Neural progenitor cell (in vitro differentiated cells): ENCODE data around the gene NUP50. TPM values are rescaled to one million over a fixed set of nuclear protein-coding genes. Genes with fewer than 3 reads are reported as not detected.

Experiments
- DNase-seq: peaks from one replicate; pipeline ENCODE4 v3.0.0-alpha.2; 2016; ENCODE audit warnings: low spot score
- H2AFZ ChIP-seq: fragments of 200-600 bp; sonication (generic); replicated peaks from 2 replicates; pipeline ENCODE4 v1.6.1; 2016; ENCODE audit warnings: antibody characterized with exemption
- H3F3A ChIP-seq: fragments of 200-600 bp; sonication (generic); 2 replicates; pipeline ENCODE4 v1.6.1; 2016; ENCODE audit warnings: antibody characterized with exemption, low read depth
- H3K27ac ChIP-seq: fragments of 200-600 bp; sonication (generic); 2 replicates; pipeline ENCODE4 v1.5.1; 2016; ENCODE audit warnings: mild to moderate bottlenecking
- H3K27me3 ChIP-seq: fragments of 200-600 bp; sonication (generic); 2 replicates; pipeline ENCODE4 v1.6.1; 2016; ENCODE audit warnings: mild to moderate bottlenecking, moderate library complexity
- H3K36me3 ChIP-seq: fragments of 200-600 bp; sonication (generic); 2 replicates; pipeline ENCODE4 v1.5.1; 2016
- H3K4me1 ChIP-seq: fragments of 200-600 bp; sonication (generic); 2 replicates; pipeline ENCODE4 v1.6.1; 2016; ENCODE audit warnings: mixed run types
- H3K4me2 ChIP-seq: fragments of 200-600 bp; sonication (generic); 2 replicates; pipeline ENCODE4 v1.6.1; 2016
- H3K4me3 ChIP-seq: fragments of 200-600 bp; sonication (generic); 2 replicates; pipeline ENCODE4 v1.5.1; 2016
- H3K79me2 ChIP-seq: fragments of 200-600 bp; sonication (generic); 2 replicates; pipeline ENCODE4 v1.6.1; 2016; ENCODE audit warnings: low read depth
- H3K9ac ChIP-seq: fragments of 200-600 bp; sonication (generic); 2 replicates; pipeline ENCODE4 v1.6.1; 2016
- H3K9me3 ChIP-seq: fragments of 200-600 bp; sonication (generic); 2 replicates; pipeline ENCODE4 v1.5.1; 2016; ENCODE audit warnings: low read depth
- H4K20me1 ChIP-seq: fragments of 200-600 bp; sonication (generic); 2 replicates; pipeline ENCODE4 v1.6.1; 2016; ENCODE audit warnings: low read depth
- H3K27ac Mint-ChIP-seq: 3 replicates; pipeline ENCODE4 v1.8.0; 2021; ENCODE audit warnings: mixed read lengths
- H3K27me3 Mint-ChIP-seq: 2 replicates; pipeline ENCODE4 v1.8.0; 2022; ENCODE audit warnings: low read depth, mild to moderate bottlenecking, inconsistent platforms, moderate library complexity, mixed read lengths; ENCODE audit not compliant: insufficient read depth
- H3K36me3 Mint-ChIP-seq: 3 replicates; pipeline ENCODE4 v1.8.0; 2021; ENCODE audit warnings: mixed read lengths
- H3K4me1 Mint-ChIP-seq: 3 replicates; pipeline ENCODE4 v1.8.0; 2021; ENCODE audit warnings: mixed read lengths
- H3K4me3 Mint-ChIP-seq: 3 replicates; pipeline ENCODE4 v1.8.0; 2021; ENCODE audit warnings: mild to moderate bottlenecking, moderate library complexity, mixed read lengths
- H3K9me3 Mint-ChIP-seq: 3 replicates; pipeline ENCODE4 v1.8.0; 2020; ENCODE audit warnings: mixed read lengths
- CTCF ChIP-seq: fragments of 200-600 bp; sonication (generic); IDR thresholded peaks from 2 replicates; pipeline ENCODE4 v1.5.1; 2017; ENCODE audit warnings: antibody characterized with exemption, mild to moderate bottlenecking
- EZH2 ChIP-seq: fragments of 200-600 bp; sonication (generic); IDR thresholded peaks from 2 replicates; pipeline ENCODE4 v1.6.1; 2017; ENCODE audit warnings: antibody characterized with exemption, mild to moderate bottlenecking, moderate library complexity
- EZH2phosphoT487 ChIP-seq: fragments of 200-600 bp; sonication (generic); IDR thresholded peaks from 2 replicates; pipeline ENCODE4 v1.6.1; 2017; ENCODE audit warnings: antibody characterized with exemption
- total RNA-seq: library from RNA; depleted of rRNA; stranded (reverse); fragments of >200 nt; gene quantifications from 2 replicates; pipeline ENCODE4 v1.2.3, GENCODE V29; 2015; ENCODE audit warnings: low replicate concordance

The NUP50 gene
- total RNA-seq, 1 donor from 2014 or later, result 96.8 TPM

- peaks cover 40% of the 10 kb centered on the region for H3K4me1 Mint-ChIP-seq
- TF ChIP-seq EZH2, result no peak
- no peak for TF ChIP-seq CTCF
- TF ChIP-seq EZH2phosphoT487, result no peak
- H3K4me3 Mint-ChIP-seq, result no peak overlapping the region
Measured at GRCh38 chr22:45217806-45218205, 54.1 kb downstream of the NUP50 start.

DNA sequence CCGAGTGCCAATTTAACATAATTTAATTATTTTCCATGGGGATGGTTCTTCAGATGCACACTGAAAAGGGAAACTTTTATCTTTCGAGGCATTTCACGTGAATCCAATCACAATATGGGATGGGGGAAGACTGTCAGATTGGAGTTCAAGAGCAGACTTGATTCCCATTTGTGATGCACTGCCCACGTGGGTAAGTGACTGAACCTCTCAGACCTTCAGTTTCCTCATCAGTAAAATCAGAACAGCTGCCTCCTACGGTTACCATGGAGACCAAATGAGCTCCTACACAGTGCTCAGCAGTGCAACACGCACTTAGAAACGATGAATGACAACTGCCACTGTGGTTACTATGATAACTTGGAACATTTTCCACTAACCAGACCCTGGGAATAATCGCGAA lies 55.3 kb downstream of the NUP50 start:
- no peak overlapping the region for H3K4me2 ChIP-seq
- Mint-ChIP-seq H3K4me3 (no peak overlapping the region), H3K27ac (no peak overlapping the region), H3K4me1 (peaks cover 35% of the 10 kb centered on the region), H3K27me3 (no peaks in the 10 kb centered on the region), H3K36me3 (no peaks in the 10 kb centered on the region), H3K9me3 (no peaks in the 10 kb centered on the region)
- H2AFZ ChIP-seq, result no peak overlapping the region
- no peaks in the 10 kb centered on the region for H3K27me3 ChIP-seq
- peaks cover 3% of the 10 kb centered on the region for H3K4me1 ChIP-seq
- H3K27ac ChIP-seq, result no peak overlapping the region
- no peak for TF ChIP-seq EZH2
- TF ChIP-seq CTCF, result no peak
- TF ChIP-seq EZH2phosphoT487, result no peak
- H3K9ac ChIP-seq, result no peak overlapping the region
- H4K20me1 ChIP-seq, result peaks cover 56% of the 10 kb centered on the region
- no peak overlapping the region for H3K4me3 ChIP-seq
- no peaks in the 10 kb centered on the region for H3K9me3 ChIP-seq
- DNase-seq, result no peak
- peaks cover 12% of the 10 kb centered on the region for H3F3A ChIP-seq
- peaks cover 3% of the 10 kb centered on the region for H3K79me2 ChIP-seq
- no peaks in the 10 kb centered on the region for H3K36me3 ChIP-seq

More at GRCh38 chr22:45217806-45218205, 54.1 kb downstream of the NUP50 start:
- Mint-ChIP-seq H3K27me3 (no peaks in the 10 kb centered on the region), H3K9me3 (no peaks in the 10 kb centered on the region), H3K36me3 (no peaks in the 10 kb centered on the region), H3K27ac (no peak overlapping the region)
- no peak overlapping the region for H3K4me2 ChIP-seq
- H3K9ac ChIP-seq, result no peak overlapping the region
- H3K9me3 ChIP-seq, result no peaks in the 10 kb centered on the region
- peaks cover 13% of the 10 kb centered on the region for H3F3A ChIP-seq
- H2AFZ ChIP-seq, result no peak overlapping the region
- no peak overlapping the region for H3K27ac ChIP-seq
- no peak overlapping the region for H3K4me3 ChIP-seq
- no peak for DNase-seq
- peaks cover 8% of the 10 kb centered on the region for H3K4me1 ChIP-seq
- H3K79me2 ChIP-seq, result no peaks in the 10 kb centered on the region
- H4K20me1 ChIP-seq, result peaks cover 68% of the 10 kb centered on the region
- H3K36me3 ChIP-seq, result no peaks in the 10 kb centered on the region
- peaks cover under 1% of the 10 kb centered on the region for H3K27me3 ChIP-seq

DNA sequence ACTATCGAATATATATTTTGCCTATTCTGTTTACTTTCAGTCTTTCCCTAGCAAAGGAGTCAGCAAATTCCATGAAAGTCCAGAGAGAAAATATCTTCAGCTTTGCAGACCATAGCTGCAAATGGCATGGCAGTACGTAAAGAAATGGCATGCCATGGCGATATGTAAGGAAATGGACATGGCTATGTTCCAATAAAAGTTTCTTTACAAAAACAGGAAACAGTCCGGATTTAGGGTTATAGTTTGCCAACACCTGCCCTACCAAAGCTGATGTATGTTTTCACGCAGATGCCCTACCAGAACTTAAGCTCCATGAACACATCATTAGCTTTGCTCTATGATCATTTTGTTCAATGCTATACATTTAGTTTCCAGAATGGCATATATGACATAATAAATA lies 57.5 kb downstream of the NUP50 start:
- peaks cover 48% of the 10 kb centered on the region for H4K20me1 ChIP-seq
- no peak overlapping the region for H3K4me3 ChIP-seq
- Mint-ChIP-seq H3K9me3 (no peaks in the 10 kb centered on the region), H3K4me3 (no peak overlapping the region), H3K27me3 (no peaks in the 10 kb centered on the region), H3K27ac (no peak overlapping the region), H3K36me3 (no peaks in the 10 kb centered on the region), H3K4me1 (peaks cover 49% of the 10 kb centered on the region)
- no peak overlapping the region for H3K27ac ChIP-seq
- no peak for DNase-seq
- peaks cover 7% of the 10 kb centered on the region for H3F3A ChIP-seq
- no peak overlapping the region for H3K4me2 ChIP-seq
- H3K79me2 ChIP-seq, result peaks cover 9% of the 10 kb centered on the region
- TF ChIP-seq EZH2 (no peak), EZH2phosphoT487 (no peak), CTCF (no peak)
- no peak overlapping the region for H2AFZ ChIP-seq
- H3K36me3 ChIP-seq, result no peaks in the 10 kb centered on the region
- no peaks in the 10 kb centered on the region for H3K9me3 ChIP-seq
- H3K27me3 ChIP-seq, result no peaks in the 10 kb centered on the region
- H3K9ac ChIP-seq, result no peak overlapping the region
- peaks cover 22% of the 10 kb centered on the region for H3K4me1 ChIP-seq
